SU-DHL-6 (cell line): ENCODE data around the gene FDPS.
A peak's percentile ranks its signal among the peaks of the same experiment; 100 is the strongest.

Experiments
- H2AFZ ChIP-seq: fragments of 200-600 bp; sonication (generic); 2 replicates; pipeline ENCODE4 v1.6.1; 2014; ENCODE audit warnings: low read depth, mild to moderate bottlenecking, moderate library complexity, mixed read lengths, antibody characterized with exemption, low read length; ENCODE audit not compliant: severe bottlenecking
- H3F3A ChIP-seq: fragments of 200-600 bp; shearing (Covaris generic); 2 replicates; pipeline ENCODE4 v1.6.0; 2016; ENCODE audit warnings: antibody characterized with exemption, mild to moderate bottlenecking; ENCODE audit not compliant: insufficient read depth
- H3K27ac ChIP-seq: fragments of 200-600 bp; sonication (generic); 2 replicates; pipeline ENCODE4 v1.5.1; 2016; ENCODE audit warnings: low read depth, mild to moderate bottlenecking, low read length, moderate library complexity, mixed read lengths
- H3K27me3 ChIP-seq: fragments of 200-600 bp; sonication (generic), shearing (Covaris generic); 2 replicates; pipeline ENCODE4 v1.6.0; 2014; ENCODE audit warnings: mild to moderate bottlenecking, low read length
- H3K36me3 ChIP-seq: fragments of 200-600 bp; sonication (generic); 2 replicates; pipeline ENCODE4 v1.6.1; 2014; ENCODE audit warnings: mild to moderate bottlenecking, low read length, mixed read lengths
- H3K4me2 ChIP-seq: fragments of 300-600, 200-600 bp; shearing (Covaris generic), sonication (generic); 2 replicates; pipeline ENCODE4 v1.6.0; 2014; ENCODE audit warnings: low read length, low read depth, mild to moderate bottlenecking; ENCODE audit not compliant: poor library complexity, severe bottlenecking
- H3K4me3 ChIP-seq: fragments of 200-600 bp; sonication (generic); 2 replicates; pipeline ENCODE4 v1.5.1; 2014; ENCODE audit warnings: antibody characterized with exemption, low read length, mild to moderate bottlenecking, mixed read lengths; ENCODE audit not compliant: insufficient read depth, poor library complexity, severe bottlenecking
- H3K79me2 ChIP-seq: fragments of 200-600 bp; sonication (generic); 2 replicates; pipeline ENCODE4 v1.6.1; 2014; ENCODE audit warnings: mild to moderate bottlenecking, low read length, moderate library complexity; ENCODE audit not compliant: insufficient read depth
- H3K9ac ChIP-seq: fragments of 200-600 bp; sonication (generic); 2 replicates; pipeline ENCODE4 v1.7.0; 2014; ENCODE audit warnings: mild to moderate bottlenecking, low read length
- H3K9me2 ChIP-seq: fragments of 200-600 bp; sonication (generic); replicated peaks from 2 replicates; pipeline ENCODE4 v1.6.1; 2014; ENCODE audit warnings: low read length; ENCODE audit not compliant: insufficient read depth
- H3K9me3 ChIP-seq: fragments of 200-600 bp; sonication (generic); 2 replicates; pipeline ENCODE4 v1.6.1; 2014; ENCODE audit warnings: low read length, mixed read lengths; ENCODE audit not compliant: insufficient read depth
- H4K20me1 ChIP-seq: fragments of 200-600 bp; sonication (generic); 2 replicates; pipeline ENCODE4 v1.6.1; 2014; ENCODE audit warnings: low read depth, mild to moderate bottlenecking, antibody characterized with exemption, low read length, moderate library complexity, mixed read lengths
- CTCF ChIP-seq: fragments of 200-600 bp; sonication (generic); IDR thresholded peaks from one replicate; pipeline ENCODE4 v1.5.1; 2017; ENCODE audit warnings: antibody characterized with exemption, mild to moderate bottlenecking, low read length, moderate library complexity; ENCODE audit not compliant: insufficient read depth, poor library complexity, severe bottlenecking
- EZH2phosphoT487 ChIP-seq: fragments of 200-600 bp; sonication (generic), shearing (Covaris generic); conservative IDR thresholded peaks from 2 replicates; pipeline ENCODE4 v1.6.1; 2018; ENCODE audit warnings: mild to moderate bottlenecking, antibody characterized with exemption, low read length, moderate library complexity, mixed read lengths

The FDPS gene

GRCh38 chr1:155309423-155310021 is 856 bp downstream of the FDPS start:
- Histone ChIP-seq H3F3A (peaks cover 13% of the 10 kb centered on the region), H3K27ac (peak overlapping the region; percentile 88), H3K27me3 (no peaks in the 10 kb centered on the region), H3K4me2 (peak overlapping the region; percentile 85), H3K36me3 (peaks cover 8% of the 10 kb centered on the region; the same call in 1 of the 2 replicates), H3K9me3 (no peaks in the 10 kb centered on the region), H2AFZ (no peak overlapping the region), H3K9ac (peak overlapping the region; percentile 98), H4K20me1 (0 out of 2 replicates have a peak, but pooled peaks cover 5% of the 10 kb centered on the region), H3K79me2 (peaks cover 44% of the 10 kb centered on the region), H3K4me3 (peak overlapping the region; percentile 93), H3K9me2 (no peaks in the 10 kb centered on the region)
- peak; percentile 11 for TF ChIP-seq CTCF
- TF ChIP-seq EZH2phosphoT487 = no peak

GRCh38 chr1:155313261-155313660 is 4.6 kb downstream of the FDPS start:
- Histone ChIP-seq H3F3A (peaks cover 13% of the 10 kb centered on the region), H3K9me2 (no peaks in the 10 kb centered on the region), H2AFZ (no peak overlapping the region), H3K27me3 (no peaks in the 10 kb centered on the region), H3K79me2 (peaks cover 44% of the 10 kb centered on the region), H3K36me3 (peaks cover 8% of the 10 kb centered on the region; the same call in 1 of the 2 replicates), H3K27ac (no peak overlapping the region), H3K9me3 (no peaks in the 10 kb centered on the region), H3K4me3 (no peak overlapping the region), H3K9ac (no peak overlapping the region), H3K4me2 (no peak overlapping the region), H4K20me1 (0 out of 2 replicates have a peak, but pooled peaks cover 5% of the 10 kb centered on the region)
- TF ChIP-seq CTCF = no peak
- TF ChIP-seq EZH2phosphoT487 = no peak

- Histone ChIP-seq H3K27me3 (no peaks in the 10 kb centered on the region), H3K36me3 (no peaks in the 10 kb centered on the region), H3K79me2 (peaks cover 14% of the 10 kb centered on the region), H3K27ac (no peak overlapping the region), H3K9me2 (no peaks in the 10 kb centered on the region), H4K20me1 (0 out of 2 replicates have a peak, but pooled peaks cover 5% of the 10 kb centered on the region), H2AFZ (no peak overlapping the region), H3K4me3 (no peak overlapping the region), H3K4me2 (no peak overlapping the region), H3F3A (peaks cover 26% of the 10 kb centered on the region), H3K9me3 (no peaks in the 10 kb centered on the region), H3K9ac (no peak overlapping the region)
- no peak for TF ChIP-seq EZH2phosphoT487
- no peak for TF ChIP-seq CTCF
Measured at GRCh38 chr1:155316922-155317321, 8.3 kb downstream of the FDPS start.
